Measurements from ENCODE around the gene UTP11.
A peak's percentile ranks its signal among the peaks of the same experiment; 100 is the strongest.
"Not testable (repeated sequence)": the region's sequence is repeated elsewhere in the genome, so short reads cannot be mapped to it uniquely, and the experiment has no call there.

The UTP11 gene

GRCh38 chr1:38027201-38028104 is 14.9 kb downstream of the UTP11 start:
- DNase-seq (ENCODE audit: low read depth): no peak

GRCh38 chr1:38028105-38028591 is 15.6 kb downstream of the UTP11 start:
- DNase-seq (ENCODE audit: low read depth): no peak

- DNase-seq (ENCODE audit: low read depth): no peak
These were observed 16.1 kb downstream of the UTP11 start for GRCh38 chr1:38028671-38029070.

GRCh38 chr1:38029081-38029681 is 16.6 kb downstream of the UTP11 start:
- peak; percentile 38 for DNase-seq (ENCODE audit: low read depth)

- DNase-seq (ENCODE audit: low read depth): no peak
These were observed 17.4 kb downstream of the UTP11 start for GRCh38 chr1:38029685-38030511.

- no peak for DNase-seq (ENCODE audit: low read depth)
These were observed 18.3 kb downstream of the UTP11 start for GRCh38 chr1:38030596-38031512.

- no peak for DNase-seq (ENCODE audit: low read depth)
These were observed 19.0 kb downstream of the UTP11 start for GRCh38 chr1:38031513-38031866.

- not testable (repeated sequence) for DNase-seq (ENCODE audit: low read depth)
These were observed 20.5 kb downstream of the UTP11 start for GRCh38 chr1:38032992-38033391.

- no peak for DNase-seq (ENCODE audit: low read depth)
These were observed 22.3 kb downstream of the UTP11 start for GRCh38 chr1:38034871-38035270.

- DNase-seq (ENCODE audit: low read depth): no peak
These were observed 24.8 kb downstream of the UTP11 start for GRCh38 chr1:38037221-38037939.

- DNase-seq (ENCODE audit: low read depth): no peak
These were observed 26.3 kb downstream of the UTP11 start for GRCh38 chr1:38038861-38039260.

- no peak for DNase-seq (ENCODE audit: low read depth)
These were observed 27.0 kb downstream of the UTP11 start for GRCh38 chr1:38039331-38040088.

- no peak for DNase-seq (ENCODE audit: low read depth)
These were observed 29.7 kb downstream of the UTP11 start for GRCh38 chr1:38041936-38042834.

- DNase-seq (ENCODE audit: low read depth): no peak
These were observed 30.7 kb downstream of the UTP11 start for GRCh38 chr1:38043036-38043747.

GRCh38 chr1:38044221-38045215 is 32.0 kb downstream of the UTP11 start:
- DNase-seq (ENCODE audit: low read depth): no peak

- DNase-seq (ENCODE audit: low read depth): no peak
These were observed 33.1 kb downstream of the UTP11 start for GRCh38 chr1:38045401-38046332.

Data from fibroblast of gingiva (primary cell).